H1 (cell line): ENCODE data around the gene MAP4K5. TPM values are rescaled to one million over a fixed set of nuclear protein-coding genes. Genes with fewer than 3 reads are reported as not detected.

Experiments used
- CTCF ChIA-PET: fragments of 300-600 bp; sonication (Branson Sonifier 250); formaldehyde crosslinking; loops from one replicate; lab custom pipeline; 2021; ENCODE audit not compliant: partially characterized antibody; lab: Charles Lee
- POLR2A ChIA-PET: fragments of 300-600 bp; sonication (Branson Sonifier 250); formaldehyde crosslinking; loops from one replicate; lab custom pipeline; 2021; ENCODE audit warnings: inconsistent platforms; ENCODE audit not compliant: partially characterized antibody; lab: Charles Lee
- DNase-seq, 2 experiments: peaks; one replicate each; pipeline versions ENCODE4 v3.0.0 to v3.0.0-alpha.2; 2010 to 2022; ENCODE audit warnings: low spot score in 2 of 2, low read depth in 1 of 2, mixed read lengths in 1 of 2
- FAIRE-seq: peaks from 2 replicates; lab custom pipeline; 2011; peaks lifted over from hg19 to GRCh38; lab: Jason Lieb, UNC
- H2AFZ ChIP-seq: 2 replicates; pipeline ENCODE4 v1.8.1; 2012; ENCODE audit warnings: low read length, inconsistent platforms
- H2AK5ac ChIP-seq: 2 replicates; pipeline ENCODE4 v1.6.1; 2013; ENCODE audit warnings: low read depth, low read length
- H2BK120ac ChIP-seq: replicated peaks from 2 replicates; pipeline ENCODE3; 2013; ENCODE audit warnings: low read depth, low read length, inconsistent platforms
- H2BK12ac ChIP-seq: 2 replicates; pipeline ENCODE4 v1.6.1; 2013; ENCODE audit warnings: low read depth, low read length
- H2BK15ac ChIP-seq: 2 replicates; pipeline ENCODE4 v1.6.1; 2013; ENCODE audit warnings: low read length
- H2BK20ac ChIP-seq: 2 replicates; pipeline ENCODE4 v1.6.1; 2013; ENCODE audit warnings: low read length
- H2BK5ac ChIP-seq: 2 replicates; pipeline ENCODE4 v1.6.1; 2013; ENCODE audit warnings: low read depth, low read length
- H3K14ac ChIP-seq: 2 replicates; pipeline ENCODE4 v1.6.1; 2013; ENCODE audit warnings: inconsistent platforms; ENCODE audit not compliant: insufficient read length
- H3K18ac ChIP-seq: 2 replicates; pipeline ENCODE4 v1.6.1; 2013; ENCODE audit warnings: low read length; ENCODE audit errors: extremely low read depth
- H3K23ac ChIP-seq: 2 replicates; pipeline ENCODE4 v1.6.1; 2013; ENCODE audit warnings: inconsistent platforms; ENCODE audit not compliant: insufficient read length
- H3K23me2 ChIP-seq: 2 replicates; pipeline ENCODE4 v1.6.1; 2013; ENCODE audit warnings: low read depth, low read length
- H3K27ac ChIP-seq: 2 replicates; pipeline ENCODE4 v1.6.1; 2011; ENCODE audit warnings: low read depth, low read length, inconsistent platforms
- H3K27me3 ChIP-seq, 4 experiments: replicated peaks in 1 of 4; 1 replicate in 1 of 4; 2 replicates in 3 of 4; pipeline versions ENCODE4 v1.6.1 to v1.8.1; 2011 to 2013; ENCODE audit warnings: low read length in 3 of 4, mild to moderate bottlenecking in 3 of 4, inconsistent platforms in 2 of 4, mixed read lengths in 2 of 4, moderate library complexity in 1 of 4; ENCODE audit not compliant: control insufficient read depth in 3 of 4, insufficient read depth in 3 of 4; ENCODE audit errors: extremely low read depth in 1 of 4
- H3K36me3 ChIP-seq, 4 experiments: 2 replicates each; pipeline versions ENCODE4 v1.6.1 to v1.8.1; 2011 to 2013; ENCODE audit warnings: mild to moderate bottlenecking in 4 of 4, low read length in 3 of 4, moderate library complexity in 2 of 4, control low read depth in 1 of 4, inconsistent platforms in 1 of 4; ENCODE audit not compliant: insufficient read depth in 4 of 4, control insufficient read depth in 2 of 4
- H3K4ac ChIP-seq: replicated peaks from 2 replicates; pipeline ENCODE3; 2013; ENCODE audit warnings: low read length, low read depth, mixed read lengths, inconsistent platforms; ENCODE audit not compliant: insufficient read length
- H3K4me1 ChIP-seq, 4 experiments: replicated peaks in 1 of 4; 1 replicate in 1 of 4; 2 replicates in 3 of 4; pipeline versions ENCODE4 v1.6.1 to v1.8.1; 2011 to 2013; ENCODE audit warnings: low read length in 3 of 4, inconsistent platforms in 2 of 4, mixed read lengths in 1 of 4; ENCODE audit not compliant: insufficient read depth in 4 of 4, control insufficient read depth in 3 of 4
- H3K4me2 ChIP-seq, 2 experiments: 2 replicates each; pipeline versions ENCODE4 v1.6.1 to v1.8.1; 2011 to 2013; ENCODE audit warnings: low read depth in 2 of 2, low read length in 2 of 2, control low read depth in 1 of 2, inconsistent platforms in 1 of 2, mild to moderate bottlenecking in 1 of 2; ENCODE audit not compliant: insufficient read depth in 1 of 2
- H3K4me3 ChIP-seq, 4 experiments: fragments of 200-600, 300-600 bp in 1 of 4; sonication (generic), shearing (Covaris generic), sonication (Bioruptor Twin) in 1 of 4; 2 replicates each; pipeline versions ENCODE4 v1.5.1 to v1.8.1; 2011 to 2016; ENCODE audit warnings: low read length in 4 of 4, low read depth in 3 of 4, control low read depth in 2 of 4, inconsistent platforms in 2 of 4, mild to moderate bottlenecking in 2 of 4, mixed read lengths in 1 of 4, moderate library complexity in 1 of 4; ENCODE audit not compliant: insufficient read depth in 2 of 4; ENCODE audit errors: extremely low read depth in 1 of 4
- H3K56ac ChIP-seq: replicated peaks from 2 replicates; pipeline ENCODE3; 2013; ENCODE audit warnings: low read depth, mild to moderate bottlenecking, mixed read lengths, low read length, inconsistent platforms; ENCODE audit not compliant: insufficient read length
- H3K79me1 ChIP-seq: 2 replicates; pipeline ENCODE4 v1.6.1; 2013; ENCODE audit warnings: low read depth, low read length, control low read depth
- H3K79me2 ChIP-seq, 2 experiments: 2 replicates each; pipeline versions ENCODE4 v1.6.1 to v1.8.1; 2012 to 2013; ENCODE audit warnings: low read length in 2 of 2, mild to moderate bottlenecking in 2 of 2, inconsistent platforms in 1 of 2; ENCODE audit not compliant: insufficient read depth in 2 of 2, control insufficient read depth in 1 of 2
- H3K9ac ChIP-seq, 4 experiments: replicated peaks in 1 of 4; 1 replicate in 1 of 4; 2 replicates in 3 of 4; pipeline versions ENCODE4 v1.6.1 to v1.8.1; 2011 to 2013; ENCODE audit warnings: low read depth in 3 of 4, low read length in 3 of 4, control low read depth in 2 of 4, mild to moderate bottlenecking in 2 of 4, moderate library complexity in 2 of 4, inconsistent platforms in 1 of 4; ENCODE audit errors: extremely low read depth in 1 of 4
- H3K9me3 ChIP-seq, 2 experiments: 2 replicates each; pipeline versions ENCODE4 v1.6.1 to v1.8.1; 2012 to 2013; ENCODE audit warnings: mild to moderate bottlenecking in 2 of 2, moderate library complexity in 2 of 2, control low read depth in 1 of 2, inconsistent platforms in 1 of 2, low read depth in 1 of 2, low read length in 1 of 2, mixed read lengths in 1 of 2; ENCODE audit not compliant: insufficient read depth in 2 of 2
- H4K20me1 ChIP-seq, 2 experiments: replicated peaks in 1 of 2; 2 replicates each; pipeline versions ENCODE3 to v1.8.1; 2011 to 2013; ENCODE audit warnings: inconsistent platforms in 2 of 2, low read length in 2 of 2, mild to moderate bottlenecking in 1 of 2; ENCODE audit not compliant: insufficient read depth in 2 of 2, control insufficient read depth in 1 of 2
- H4K5ac ChIP-seq: 2 replicates; pipeline ENCODE4 v1.6.1; 2013; ENCODE audit warnings: low read length, low read depth, mixed read lengths, inconsistent platforms; ENCODE audit not compliant: insufficient read length
- H4K8ac ChIP-seq: 2 replicates; pipeline ENCODE4 v1.8.0; 2013; ENCODE audit warnings: mild to moderate bottlenecking, moderate library complexity, low read length, inconsistent platforms; ENCODE audit not compliant: insufficient read depth; ENCODE audit errors: extremely low read depth
- H4K91ac ChIP-seq: replicated peaks from 2 replicates; pipeline ENCODE3; 2013; ENCODE audit warnings: low read length, mixed read lengths, inconsistent platforms; ENCODE audit not compliant: insufficient read length
- ATF3 ChIP-seq: IDR thresholded peaks from 2 replicates; pipeline ENCODE4 v1.6.1; 2011; ENCODE audit warnings: low read depth, mild to moderate bottlenecking, low read length; ENCODE audit not compliant: insufficient read depth
- BRCA1 ChIP-seq: IDR thresholded peaks from 2 replicates; pipeline ENCODE4 v1.6.1; 2012; ENCODE audit warnings: low read depth, low read length, improper control_type of control experiment
- CEBPB ChIP-seq: IDR thresholded peaks from 2 replicates; pipeline ENCODE4 v1.6.1; 2012; ENCODE audit warnings: low read depth, low read length
- CTBP2 ChIP-seq: IDR thresholded peaks from 2 replicates; pipeline ENCODE4 v1.7.0; 2011; ENCODE audit warnings: borderline replicate concordance, mild to moderate bottlenecking, moderate library complexity, mixed read lengths, low read length; ENCODE audit not compliant: insufficient read depth, insufficient read length
- EZH2 ChIP-seq: fragments of 200-600 bp; sonication (generic); IDR thresholded peaks from 2 replicates; pipeline ENCODE4 v1.7.1; 2012; ENCODE audit warnings: low read depth, mild to moderate bottlenecking, moderate library complexity, low read length, inconsistent platforms; ENCODE audit not compliant: severe bottlenecking
- FOSL1 ChIP-seq: IDR thresholded peaks from 2 replicates; pipeline ENCODE4 v1.6.1; 2011; ENCODE audit warnings: mild to moderate bottlenecking, low read depth, low read length, moderate library complexity; ENCODE audit not compliant: insufficient read depth
- JUND ChIP-seq: IDR thresholded peaks from 2 replicates; pipeline ENCODE4 v1.6.1; 2011; ENCODE audit warnings: mild to moderate bottlenecking, improper control_type of control experiment, low read length
- PHF8 ChIP-seq: fragments of 200-600 bp; sonication (generic); conservative IDR thresholded peaks from 2 replicates; pipeline ENCODE4 v1.7.1; 2012; ENCODE audit warnings: low read depth, mild to moderate bottlenecking, inconsistent platforms, low read length, moderate library complexity
- RFX5 ChIP-seq: IDR thresholded peaks from 2 replicates; pipeline ENCODE4 v1.6.1; 2011; ENCODE audit warnings: low read depth, low read length, improper control_type of control experiment, borderline replicate concordance
- WGBS, 2 experiments: shearing (Covaris generic) in 1 of 2; methylation state at CpG; one replicate each; pipeline versions ENCODE4 v1.1.6 to v1.1.7; 2013 to 2015; ENCODE audit warnings: low lambda C conversion rate in 2 of 2, mixed read lengths in 2 of 2, inconsistent platforms in 1 of 2, low coverage in 1 of 2, missing lambda C conversion rate in 1 of 2; ENCODE audit not compliant: insufficient replicate concordance in 2 of 2, insufficient coverage in 1 of 2, insufficient read length in 1 of 2; ENCODE audit errors: extremely low coverage in 1 of 2, missing lambda C conversion rate in 1 of 2; 5-methylcytosine and 5-hydroxymethylcytosine counted together
- polyA plus RNA-seq, 7 experiments: library from polyadenylated mRNA; depleted of rRNA in 3 of 7; stranded (reverse) in 5 of 7; unstranded in 2 of 7; fragments of >200 nt in 5 of 7; fragments of 200-250 nt in 2 of 7; gene quantifications; 1 replicate in 5 of 7; 2 replicates in 1 of 7; 4 replicates in 1 of 7; pipeline versions ENCODE4 v1.2.1 to v1.2.3, GENCODE V29; 2011 to 2013; ENCODE audit warnings: missing spikeins in 2 of 7, mixed read lengths in 2 of 7
- total RNA-seq: library from RNA; stranded (reverse); fragmentation: NEBNext Ultra II Directional; extraction: Animal tissue kit (Norgen Biotek cat#: 25700); gene quantifications from 2 replicates; pipeline ENCODE4 v1.2.1, GENCODE V29; 2021

The MAP4K5 gene
- total and polyA plus RNA-seq, 2 of the 8 experiments (the other 6 are each of a cell fraction or from before 2014, with no cell fraction given), result 7.6 to 34.5 TPM

GRCh38 chr14:50371546-50371945 lies 160.8 kb downstream of the MAP4K5 start:
- Histone ChIP-seq H3K9ac (no peak overlapping the region), H3K23me2 (no peaks in the 10 kb centered on the region), H3K56ac (no peak overlapping the region), H3K27me3 (no peaks in the 10 kb centered on the region), H3K36me3 (no peaks in the 10 kb centered on the region), H3K4ac (no peak overlapping the region), H2BK15ac (no peak overlapping the region), H3K9me3 (no peaks in the 10 kb centered on the region), H2AFZ (no peak overlapping the region), H2BK12ac (no peak overlapping the region), H4K5ac (no peak overlapping the region), H2AK5ac (no peak overlapping the region), H3K4me2 (no peak overlapping the region), H4K20me1 (no peaks in the 10 kb centered on the region), H3K4me1 (no peaks in the 10 kb centered on the region; a peak in 1 of 7 replicates), H2BK120ac (no peak overlapping the region), H3K14ac (no peak overlapping the region), H3K18ac (no peak overlapping the region), H3K27ac (no peak overlapping the region), H3K79me1 (no peaks in the 10 kb centered on the region), H2BK20ac (no peak overlapping the region), H3K23ac (no peak overlapping the region), H3K4me3 (no peak overlapping the region), H3K79me2 (no peaks in the 10 kb centered on the region), H2BK5ac (no peak overlapping the region)
- FAIRE-seq, result no peak
- ChIA-PET CTCF (no interaction called here), POLR2A (no interaction called here)
- WGBS, 2 experiments, result 84% methylated on average over 4 of the region's 4 CpGs; no CpG with 5 or more reads in 1 of the 2 experiments
- DNase-seq, result peak in 1 of 2 experiments; percentile 24
- TF ChIP-seq FOSL1, result no peak
- no peak for TF ChIP-seq ATF3
- no peak for TF ChIP-seq RFX5
- no peak for TF ChIP-seq CTBP2
- no peak for TF ChIP-seq BRCA1
- no peak for TF ChIP-seq EZH2
- no peak for TF ChIP-seq CEBPB
- no peak for TF ChIP-seq JUND
- no peak for TF ChIP-seq PHF8
- TF ChIP-seq, all 59 proteins: peak for 0
- no peak overlapping the region for H4K91ac ChIP-seq
- no peak overlapping the region for H4K8ac ChIP-seq
